Activated T-cell treated with anti-CD3 and anti-CD28 coated beads, Interleukin-2, amount 50 U/mL, for 72 hours (primary cell): Measurements from ENCODE around the gene GPR137. TPM values are rescaled to one million over a fixed set of nuclear protein-coding genes. Genes with fewer than 3 reads are reported as not detected.

Experiments used
- ATAC-seq, 2 donors: fragments of 150-1000 bp; cut with Tn5 transposase; replicated peaks in 1 of 2; 2 replicates each; pipeline ENCODE4 v1.10.0; 2021; ENCODE audit warnings: moderate library complexity in 2 of 2, mild to moderate bottlenecking in 1 of 2
- DNase-seq, 2 donors: peaks; one replicate each; pipeline ENCODE4 v3.0.0; 2021 to 2022; ENCODE audit warnings: mixed read lengths in 1 of 2
- H3K27ac Mint-ChIP-seq: one replicate; pipeline ENCODE4 v1.8.0; 2022; ENCODE audit warnings: mild to moderate bottlenecking, moderate library complexity, mixed read lengths
- H3K27me3 Mint-ChIP-seq: one replicate; pipeline ENCODE4 v1.8.0; 2022; ENCODE audit warnings: low read depth, mixed read lengths
- H3K36me3 Mint-ChIP-seq, 2 donors: one replicate each; pipeline ENCODE4 v1.8.0; 2022; ENCODE audit warnings: mixed read lengths in 2 of 2, mild to moderate bottlenecking in 1 of 2; ENCODE audit not compliant: insufficient read depth in 2 of 2
- H3K4me1 Mint-ChIP-seq: one replicate; pipeline ENCODE4 v1.8.0; 2022; ENCODE audit warnings: low read depth, mixed read lengths
- H3K4me3 Mint-ChIP-seq, 2 donors: one replicate each; pipeline ENCODE4 v1.8.0; 2022; ENCODE audit warnings: mild to moderate bottlenecking in 2 of 2, mixed read lengths in 2 of 2, moderate library complexity in 2 of 2
- H3K9me3 Mint-ChIP-seq, 2 donors: one replicate each; pipeline ENCODE4 v1.8.0; 2022; ENCODE audit warnings: mixed read lengths in 2 of 2
- total RNA-seq, 2 donors: library from RNA; stranded (reverse); gene quantifications; one replicate each; pipeline ENCODE4 v1.2.3, GENCODE V29; 2022

GPR137 gene
- total RNA-seq, 2 donors from 2014 or later: 57.1 to 67.4 TPM

DNA sequence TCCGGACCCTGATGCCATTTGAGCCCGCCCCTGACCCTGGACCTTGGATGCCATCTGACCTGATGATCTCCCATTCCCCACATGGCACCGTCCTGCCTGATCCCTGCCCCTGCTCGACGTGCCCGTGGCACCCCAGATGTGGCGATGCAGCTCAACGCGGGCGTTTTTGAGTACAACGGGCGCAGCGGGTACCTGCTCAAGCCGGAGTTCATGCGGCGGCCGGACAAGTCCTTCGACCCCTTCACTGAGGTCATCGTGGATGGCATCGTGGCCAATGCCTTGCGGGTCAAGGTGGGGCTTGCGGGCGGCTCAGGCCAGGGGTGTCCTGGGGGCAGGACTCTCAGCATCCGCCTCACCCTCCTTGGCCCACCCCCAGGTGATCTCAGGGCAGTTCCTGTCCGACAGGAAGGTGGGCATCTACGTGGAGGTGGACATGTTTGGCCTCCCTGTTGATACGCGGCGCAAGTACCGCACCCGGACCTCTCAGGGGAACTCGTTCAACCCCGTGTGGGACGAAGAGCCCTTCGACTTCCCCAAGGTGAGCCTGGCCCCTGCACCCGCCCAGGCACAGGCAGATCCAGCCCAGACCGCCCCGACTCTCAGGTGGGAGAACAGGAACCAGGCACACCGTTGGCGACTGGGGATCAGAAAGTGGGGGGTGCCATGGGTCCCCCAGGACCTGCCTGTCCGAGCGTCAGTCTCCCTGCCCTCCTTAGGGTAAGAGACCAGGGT is 23.2 kb upstream of the GPR137 start:
- Mint-ChIP-seq H3K27ac (no peak overlapping the region), H3K4me3 (no peak overlapping the region), H3K4me1 (peaks cover 12% of the 10 kb centered on the region), H3K27me3 (no peaks in the 10 kb centered on the region), H3K9me3 (no peaks in the 10 kb centered on the region), H3K36me3 (peaks cover 2 to 3% of the 10 kb centered on the region in 2 donors)
- no peak for DNase-seq
- ATAC-seq: no peak

DNA sequence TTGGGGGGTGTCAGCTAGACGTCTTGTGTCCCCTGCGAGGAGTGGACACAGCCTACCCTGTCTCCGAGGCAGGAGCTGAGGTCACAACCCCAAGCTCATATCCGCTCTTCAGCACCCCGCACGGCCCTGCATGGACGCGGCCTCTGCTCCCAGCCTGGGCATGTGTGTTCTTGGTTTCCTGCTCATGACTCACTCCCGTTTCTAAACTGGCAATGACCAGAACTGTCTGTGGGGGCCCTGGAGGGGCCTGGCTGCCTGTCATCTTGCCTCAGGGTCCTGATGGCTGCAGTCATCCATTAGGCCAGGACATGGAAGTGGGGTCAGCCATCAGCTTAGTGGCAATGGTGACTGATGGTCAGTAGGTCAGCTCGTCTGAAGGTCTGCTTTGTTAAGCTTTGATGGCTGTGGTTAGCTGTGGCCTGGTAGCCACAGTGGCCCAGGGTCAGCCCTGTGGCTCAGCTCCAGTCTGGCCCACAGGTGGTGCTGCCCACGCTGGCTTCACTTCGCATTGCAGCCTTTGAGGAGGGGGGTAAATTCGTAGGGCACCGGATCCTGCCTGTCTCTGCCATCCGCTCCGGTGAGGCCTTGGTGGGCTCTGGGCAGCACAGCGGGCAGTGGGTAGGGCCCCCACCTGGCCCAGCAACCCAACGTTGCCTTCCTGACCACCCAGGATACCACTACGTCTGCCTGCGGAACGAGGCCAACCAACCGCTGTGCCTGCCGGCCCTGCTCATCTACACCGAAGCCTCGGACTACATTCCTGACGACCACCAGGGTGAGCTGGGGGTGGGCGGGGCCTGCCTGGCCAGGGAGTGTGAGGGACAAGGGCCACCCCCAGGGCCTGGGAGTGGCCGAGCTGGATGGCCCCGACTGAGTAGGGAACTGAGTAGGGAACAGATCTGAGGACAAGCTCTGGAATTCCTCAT is 22.4 kb upstream of the GPR137 start:
- peaks cover 2% of the 10 kb centered on the region in 2 donors for H3K36me3 Mint-ChIP-seq
- peaks cover 19% of the 10 kb centered on the region for H3K4me1 Mint-ChIP-seq
- DNase-seq (no peak), ATAC-seq (no peak)
- H3K4me3 Mint-ChIP-seq: no peak overlapping the region
- no peak overlapping the region for H3K27ac Mint-ChIP-seq
- no peaks in the 10 kb centered on the region for H3K9me3 Mint-ChIP-seq
- no peaks in the 10 kb centered on the region for H3K27me3 Mint-ChIP-seq

DNA sequence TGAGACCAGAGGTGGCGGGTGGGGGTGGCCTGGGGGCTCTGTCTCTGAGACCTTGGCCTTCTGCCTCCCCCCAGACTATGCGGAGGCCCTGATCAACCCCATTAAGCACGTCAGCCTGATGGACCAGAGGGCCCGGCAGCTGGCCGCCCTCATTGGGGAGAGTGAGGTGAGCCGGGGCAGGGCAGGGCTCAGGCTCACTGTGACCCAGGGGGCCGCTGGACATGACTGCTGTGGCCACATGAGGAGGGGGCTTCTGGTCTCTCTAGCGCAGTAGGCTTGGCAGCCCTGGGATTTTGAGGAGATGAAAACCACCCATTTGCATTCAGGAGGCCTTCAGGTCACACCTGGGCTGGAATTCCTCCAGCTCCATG is 21.7 kb upstream of the GPR137 start:
- Mint-ChIP-seq H3K4me1 (peaks cover 26% of the 10 kb centered on the region), H3K27me3 (no peaks in the 10 kb centered on the region), H3K27ac (no peak overlapping the region), H3K9me3 (no peaks in the 10 kb centered on the region), H3K4me3 (no peak overlapping the region), H3K36me3 (peaks cover 2 to 3% of the 10 kb centered on the region in 2 donors)
- ATAC-seq (no peak), DNase-seq (no peak)

DNA sequence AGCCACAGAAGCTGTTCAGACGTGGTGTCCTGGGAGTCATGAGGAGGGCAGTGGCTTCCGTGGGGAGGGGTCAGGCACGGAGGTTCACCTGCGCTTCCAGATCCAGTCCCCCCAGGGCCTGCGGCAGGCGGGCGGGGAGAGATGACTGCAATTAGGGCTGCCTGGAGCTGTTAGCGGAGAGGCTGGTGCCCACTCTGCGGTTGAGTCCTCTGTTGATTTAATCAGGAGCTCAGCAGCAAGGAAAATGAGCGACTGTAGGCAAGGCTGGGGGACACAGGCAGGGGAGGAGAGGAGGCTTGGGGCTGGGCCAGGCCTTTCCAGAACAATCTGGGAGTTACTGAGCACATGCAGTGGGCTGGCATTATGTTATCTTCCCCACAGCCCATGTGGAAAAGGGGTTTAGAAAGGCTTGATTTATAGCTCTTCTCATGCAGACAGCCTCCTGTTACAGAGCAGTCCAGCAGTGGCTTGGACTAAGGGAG is 21.2 kb upstream of the GPR137 start:
- Mint-ChIP-seq H3K36me3 (peaks cover 2 to 6% of the 10 kb centered on the region in 2 donors), H3K4me1 (peaks cover 25% of the 10 kb centered on the region), H3K4me3 (no peak overlapping the region), H3K27me3 (no peaks in the 10 kb centered on the region), H3K27ac (no peak overlapping the region), H3K9me3 (no peaks in the 10 kb centered on the region)
- ATAC-seq (no peak), DNase-seq (no peak)

DNA sequence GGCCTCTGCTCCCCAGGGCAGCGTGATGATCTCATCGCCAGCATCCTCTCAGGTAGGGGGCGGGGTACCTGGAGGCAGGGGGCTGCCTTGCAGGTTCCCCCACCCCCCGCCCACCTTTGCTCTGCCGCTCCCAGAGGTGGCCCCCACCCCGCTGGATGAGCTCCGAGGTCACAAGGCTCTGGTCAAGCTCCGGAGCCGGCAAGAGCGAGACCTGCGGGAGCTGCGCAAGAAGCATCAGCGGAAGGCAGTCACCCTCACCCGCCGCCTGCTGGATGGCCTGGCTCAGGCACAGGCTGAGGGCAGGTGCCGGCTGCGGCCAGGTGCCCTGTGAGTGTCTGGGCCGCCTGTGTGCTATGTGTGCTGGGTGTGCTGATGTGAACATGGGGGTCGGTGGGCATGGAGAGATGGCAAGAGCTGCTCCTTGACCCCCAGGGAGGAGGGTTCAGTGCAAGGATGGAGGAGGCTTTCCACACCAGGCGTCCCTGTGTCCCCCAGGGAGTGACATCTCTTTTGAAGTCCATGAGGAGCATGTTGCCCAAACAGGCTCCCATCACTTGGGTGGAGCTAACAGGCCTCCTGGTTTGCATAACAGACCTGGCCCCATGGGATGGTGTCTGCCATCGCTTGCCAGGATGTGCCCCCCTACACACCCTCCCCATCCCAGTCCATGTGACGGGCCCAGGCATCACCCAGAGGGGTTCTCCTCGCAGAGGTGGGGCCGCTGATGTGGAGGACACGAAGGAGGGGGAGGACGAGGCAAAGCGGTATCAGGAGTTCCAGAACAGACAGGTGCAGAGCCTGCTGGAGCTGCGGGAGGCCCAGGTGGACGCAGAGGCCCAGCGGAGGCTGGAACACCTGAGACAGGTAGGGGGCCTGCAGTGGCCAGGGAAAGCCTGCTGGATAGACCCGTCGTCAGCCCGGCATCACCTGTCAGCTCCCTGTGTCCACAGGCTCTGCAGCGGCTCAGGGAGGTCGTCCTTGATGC is 20.2 kb upstream of the GPR137 start:
- H3K9me3 Mint-ChIP-seq: no peaks in the 10 kb centered on the region
- H3K27ac Mint-ChIP-seq: no peak overlapping the region
- H3K4me1 Mint-ChIP-seq: peaks cover 20% of the 10 kb centered on the region
- H3K4me3 Mint-ChIP-seq: no peak overlapping the region
- H3K36me3 Mint-ChIP-seq: peaks cover 0 to 7% of the 10 kb centered on the region in 2 donors
- DNase-seq (no peak), ATAC-seq (no peak)
- no peaks in the 10 kb centered on the region for H3K27me3 Mint-ChIP-seq

DNA sequence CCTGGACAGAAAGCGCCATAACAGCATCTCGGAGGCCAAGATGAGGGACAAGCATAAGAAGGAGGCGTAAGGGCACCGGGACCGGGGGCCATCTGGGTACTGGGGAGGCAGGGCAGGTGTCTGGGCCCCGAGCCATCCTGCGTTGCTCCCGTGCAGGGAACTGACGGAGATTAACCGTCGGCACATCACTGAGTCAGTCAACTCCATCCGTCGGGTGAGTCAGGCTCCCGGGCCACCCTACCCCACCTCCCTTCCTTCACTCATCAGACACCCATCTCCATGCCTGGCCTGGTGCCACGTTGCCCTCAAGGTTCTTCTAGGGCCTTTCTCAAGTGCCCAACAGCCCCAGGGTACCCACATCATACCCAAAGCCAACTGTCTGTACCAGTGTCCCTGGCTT is 19.3 kb upstream of the GPR137 start:
- no peak overlapping the region for H3K27ac Mint-ChIP-seq
- no peaks in the 10 kb centered on the region for H3K27me3 Mint-ChIP-seq
- peaks cover 20% of the 10 kb centered on the region for H3K4me1 Mint-ChIP-seq
- no peak overlapping the region for H3K4me3 Mint-ChIP-seq
- ATAC-seq (no peak), DNase-seq (no peak)
- peaks cover 0 to 7% of the 10 kb centered on the region in 2 donors for H3K36me3 Mint-ChIP-seq
- no peaks in the 10 kb centered on the region for H3K9me3 Mint-ChIP-seq

DNA sequence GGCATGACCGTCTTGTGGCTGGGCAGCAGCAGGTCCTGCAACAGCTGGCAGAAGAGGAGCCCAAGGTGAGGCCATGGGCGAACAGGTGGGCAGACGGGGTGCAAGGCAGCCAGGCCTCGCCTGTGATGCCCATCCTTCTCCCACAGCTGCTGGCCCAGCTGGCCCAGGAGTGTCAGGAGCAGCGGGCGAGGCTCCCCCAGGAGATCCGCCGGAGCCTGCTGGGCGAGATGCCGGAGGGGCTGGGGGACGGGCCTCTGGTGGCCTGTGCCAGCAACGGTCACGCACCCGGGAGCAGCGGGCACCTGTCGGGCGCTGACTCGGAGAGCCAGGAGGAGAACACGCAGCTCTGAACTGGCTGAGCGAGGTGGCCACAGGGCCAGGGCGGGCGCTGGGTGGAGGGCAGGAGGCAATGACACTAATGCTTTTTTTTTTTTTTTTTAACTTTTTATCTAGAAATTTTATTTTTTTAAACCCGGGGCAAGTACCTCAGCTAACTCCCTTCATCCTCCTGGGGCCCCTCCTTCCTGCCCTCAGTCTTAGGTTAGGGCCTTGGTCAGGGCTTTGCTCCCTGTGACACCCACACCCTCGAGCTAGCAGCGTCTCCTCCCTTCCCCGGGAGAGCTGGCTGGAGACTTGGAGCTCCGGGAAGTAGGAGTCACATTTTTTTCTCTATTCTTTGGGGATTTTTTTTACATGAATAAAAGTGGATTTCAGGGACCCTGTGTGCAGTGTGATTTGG is 18.3 kb upstream of the GPR137 start:
- H3K27ac Mint-ChIP-seq: no peak overlapping the region

DNA sequence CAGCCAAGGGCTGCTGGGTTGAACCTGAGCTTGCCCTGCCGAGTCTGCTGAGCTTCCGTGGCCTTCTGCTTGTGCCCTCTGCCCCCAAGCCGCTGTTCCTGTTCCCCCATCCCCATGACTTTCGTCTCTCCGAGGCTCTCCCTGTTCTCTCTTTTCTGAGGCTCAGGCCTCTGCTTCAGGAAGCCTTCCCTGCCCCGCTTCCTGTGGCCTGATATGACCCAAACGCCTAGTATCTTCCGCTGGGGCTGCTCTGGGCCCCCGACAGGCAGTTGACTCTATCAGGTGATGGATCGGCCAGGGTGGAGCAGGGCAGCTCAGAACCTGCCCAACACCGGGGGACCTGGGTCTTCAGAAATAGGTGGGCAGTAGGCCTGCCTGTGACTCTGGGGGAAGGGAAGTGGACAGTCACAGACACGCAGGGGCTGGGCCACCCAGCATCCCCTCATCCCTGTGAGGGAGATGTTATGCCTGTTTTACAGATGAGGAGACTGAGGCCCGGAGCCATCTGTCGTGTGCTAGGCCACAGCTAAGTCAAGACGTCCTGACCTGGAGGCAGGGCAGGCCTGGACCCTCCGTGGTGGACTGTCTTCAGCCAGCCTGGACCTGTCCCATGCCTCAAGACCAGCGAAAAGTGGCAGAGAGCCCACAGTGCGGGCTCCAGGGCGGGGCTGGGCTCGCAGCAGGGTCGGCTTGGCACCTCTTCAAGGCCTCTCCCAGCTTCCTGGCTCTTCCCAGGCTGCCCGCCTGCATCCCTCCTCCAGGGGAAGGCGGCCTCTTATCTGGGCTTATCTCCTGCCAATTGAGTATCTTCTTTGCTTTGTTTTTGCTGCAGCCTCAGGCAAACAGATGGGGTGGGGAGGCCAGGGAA is 17.4 kb upstream of the GPR137 start:
- Mint-ChIP-seq H3K36me3 (peaks cover 0 to 7% of the 10 kb centered on the region in 2 donors), H3K9me3 (no peaks in the 10 kb centered on the region), H3K27ac (peak overlapping the region; percentile 81), H3K4me1 (peaks cover 29% of the 10 kb centered on the region), H3K27me3 (no peaks in the 10 kb centered on the region), H3K4me3 (peak overlapping the region; percentile 90 to 100)
- no peak for DNase-seq
- ATAC-seq: no peak

More for the DNA sequence above, 18.3 kb upstream of the GPR137 start:
- DNase-seq: no peak
- Mint-ChIP-seq H3K36me3 (peaks cover 0 to 7% of the 10 kb centered on the region in 2 donors), H3K4me3 (peak overlapping the region; percentile 42 to 90), H3K9me3 (no peaks in the 10 kb centered on the region), H3K27me3 (no peaks in the 10 kb centered on the region), H3K4me1 (peaks cover 27% of the 10 kb centered on the region)
- no peak for ATAC-seq

DNA sequence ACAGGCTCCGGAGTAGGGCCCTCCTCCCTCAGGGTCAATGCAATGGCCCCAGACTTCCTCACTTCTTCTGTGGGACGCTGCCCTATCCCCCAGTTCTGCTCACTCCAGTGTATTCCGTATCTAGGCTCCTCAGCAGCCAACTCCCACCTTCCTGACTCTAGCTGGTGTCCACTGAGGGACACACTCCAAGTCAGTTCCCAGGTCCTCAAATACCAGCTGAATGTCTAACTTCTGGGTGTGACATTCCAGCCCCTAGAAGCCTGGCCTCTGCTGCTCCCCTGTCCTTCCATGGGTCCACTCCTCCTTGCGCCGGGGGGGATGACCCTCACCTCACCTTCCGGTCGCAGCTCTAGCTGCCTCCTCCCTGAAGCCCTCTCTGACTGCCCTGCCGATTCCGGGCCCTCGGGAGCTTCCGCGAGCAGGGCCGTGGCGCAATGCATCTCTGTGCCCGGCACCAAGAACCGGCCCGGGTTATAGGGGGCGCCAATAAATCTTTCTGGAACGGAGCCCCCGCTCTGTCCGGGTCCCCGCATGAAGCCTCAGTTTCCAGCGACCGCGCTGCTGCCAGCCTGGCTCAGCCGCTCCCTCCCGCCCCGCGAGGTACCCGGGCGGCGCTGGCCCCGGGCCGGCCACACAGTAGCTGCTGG is 16.6 kb upstream of the GPR137 start:
- Mint-ChIP-seq H3K9me3 (no peaks in the 10 kb centered on the region), H3K36me3 (peaks cover 0 to 7% of the 10 kb centered on the region in 2 donors), H3K27me3 (no peaks in the 10 kb centered on the region), H3K27ac (peak overlapping the region; percentile 81), H3K4me1 (peaks cover 29% of the 10 kb centered on the region), H3K4me3 (peak overlapping the region; percentile 90 to 100)
- ATAC-seq: peak; percentile 14 to 34
- peak; percentile 62 to 71 for DNase-seq

DNA sequence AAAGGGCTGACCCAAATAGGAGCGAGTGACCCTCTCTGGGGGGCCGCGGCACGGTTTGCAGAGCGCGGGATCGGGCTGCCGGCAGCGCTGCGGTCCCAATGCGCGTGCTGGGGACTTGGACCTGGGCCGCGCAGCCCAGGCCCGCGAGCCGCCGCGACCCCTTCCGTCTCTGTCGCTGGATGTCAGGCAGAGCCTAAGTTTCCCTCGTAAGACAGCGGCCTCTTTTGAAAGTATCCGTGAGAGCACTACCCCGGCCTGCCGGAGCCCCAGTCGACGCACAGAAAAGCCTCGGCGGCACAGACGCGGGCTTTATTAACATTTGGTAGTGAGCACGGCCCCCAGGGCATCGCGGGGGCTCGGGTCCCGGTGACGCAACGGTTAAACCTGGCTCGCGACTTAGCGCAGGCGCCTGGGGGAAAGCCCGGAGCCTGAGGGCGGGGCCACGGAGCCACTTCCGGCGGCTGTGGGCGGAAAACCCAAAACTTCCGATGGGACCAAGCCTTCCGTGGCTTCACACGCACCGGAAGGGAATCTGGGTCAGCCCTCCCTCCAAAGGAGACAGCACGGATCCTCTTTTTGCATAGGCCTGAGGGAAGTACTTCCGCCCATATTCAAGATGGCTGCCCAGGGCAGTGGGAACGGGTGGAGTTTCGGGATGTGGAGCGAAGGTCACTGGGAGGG is 16.0 kb upstream of the GPR137 start:
- H3K36me3 Mint-ChIP-seq: peaks cover 0 to 7% of the 10 kb centered on the region in 2 donors
- DNase-seq (peak; percentile 98), ATAC-seq (peak; percentile 76 to 80)
- H3K9me3 Mint-ChIP-seq: no peaks in the 10 kb centered on the region
- H3K4me3 Mint-ChIP-seq: peak overlapping the region; percentile 90 to 100
- H3K27me3 Mint-ChIP-seq: no peaks in the 10 kb centered on the region
- H3K27ac Mint-ChIP-seq: peak overlapping the region; percentile 98
- H3K4me1 Mint-ChIP-seq: peaks cover 29% of the 10 kb centered on the region
